SW 1271 (cell line): ENCODE measurements around the gene HBM.
"Not testable (repeated sequence)": the region's sequence is repeated elsewhere in the genome, so short reads cannot be mapped to it uniquely, and the experiment has no call there.

ENCODE experiments used
- DNase-seq, 2 experiments: peaks; one replicate each; lab custom pipeline; 2025; lab: John Stamatoyannopoulos, UW

Gene HBM

DNA sequence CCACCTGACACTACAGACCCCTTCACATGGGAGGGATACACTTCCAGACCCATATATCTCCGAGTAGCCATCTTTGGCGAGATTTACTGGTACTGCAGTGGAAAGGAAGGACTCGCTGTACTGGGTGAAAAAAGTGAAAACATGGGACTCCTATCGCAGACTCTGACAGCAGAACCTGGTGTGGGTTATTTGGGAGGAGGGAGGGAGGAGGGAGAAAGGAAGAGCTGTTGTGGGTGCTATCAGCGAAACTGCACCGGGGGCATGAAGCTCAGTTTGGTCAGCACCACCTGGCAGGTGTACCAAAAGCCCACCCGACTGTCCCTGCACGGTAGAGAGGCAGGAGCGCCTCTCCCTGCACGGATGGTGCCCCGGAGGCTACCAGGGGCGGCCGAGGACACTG lies 19.4 kb downstream of the HBM start:
- no peak for DNase-seq

DNA sequence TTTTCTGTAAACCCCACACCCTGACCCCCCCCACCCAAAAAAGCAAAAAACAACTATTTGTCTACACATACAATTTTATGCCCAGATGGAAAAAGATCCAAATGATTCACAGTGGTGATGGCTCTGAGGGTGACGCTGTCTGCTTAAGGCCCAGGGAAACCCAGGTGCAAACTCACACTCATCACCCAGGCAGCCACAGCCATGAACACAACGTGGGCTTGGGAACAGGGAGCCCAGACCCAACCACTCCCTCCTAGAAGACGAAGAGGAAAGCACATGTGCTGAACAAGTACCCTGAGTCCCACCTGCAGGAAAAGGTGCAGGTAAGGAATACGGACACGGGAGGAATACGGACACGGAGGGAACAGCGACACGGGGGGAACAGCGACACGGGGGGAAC lies 19.9 kb downstream of the HBM start:
- DNase-seq, result no peak

DNA sequence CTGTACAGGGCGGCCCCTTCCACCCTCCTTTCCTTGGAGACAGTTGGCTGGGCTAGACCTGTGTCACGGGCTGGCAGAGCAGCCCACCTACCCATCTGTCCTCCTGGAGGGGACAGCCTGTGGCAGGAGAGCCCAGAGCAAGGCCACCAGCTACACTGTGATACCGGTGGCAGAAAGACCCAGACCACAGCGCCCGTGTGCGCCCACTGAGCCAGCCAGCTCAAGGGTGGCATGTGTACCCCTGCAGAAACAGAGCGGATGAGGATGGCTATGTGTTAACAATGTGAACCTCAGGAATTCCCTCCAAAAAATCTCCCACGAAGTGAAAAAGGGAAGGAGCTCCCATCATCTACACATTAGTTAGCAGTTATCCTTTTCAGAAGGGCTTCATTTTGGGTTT lies 21.6 kb downstream of the HBM start:
- no peak for DNase-seq

GRCh38 chr16:188674-189073 lies 22.9 kb downstream of the HBM start:
- DNase-seq, result no peak

GRCh38 chr16:189604-190186 lies 23.9 kb downstream of the HBM start:
- DNase-seq, result no peak

GRCh38 chr16:191831-192230 lies 26.1 kb downstream of the HBM start:
- no peak for DNase-seq

DNA sequence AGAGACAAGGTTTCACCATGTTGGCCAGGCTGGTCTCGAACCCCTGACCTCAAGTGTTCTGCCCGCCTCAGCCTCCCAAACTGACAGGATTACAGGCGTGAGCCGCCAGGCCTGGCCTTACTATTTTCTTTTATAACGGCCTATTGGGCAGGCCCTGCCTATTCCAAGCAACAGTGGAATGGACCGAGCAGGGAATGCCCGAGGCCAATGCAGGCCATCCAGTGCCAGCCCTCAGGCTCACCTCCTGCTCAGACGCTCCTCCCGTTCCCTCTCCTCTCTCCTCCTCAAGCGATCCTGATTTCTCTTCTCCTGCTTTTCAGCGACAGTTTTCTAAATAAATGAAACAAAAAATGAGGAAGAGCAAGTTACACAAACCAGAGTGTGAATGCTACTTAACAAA lies 26.9 kb downstream of the HBM start:
- no peak for DNase-seq

DNA sequence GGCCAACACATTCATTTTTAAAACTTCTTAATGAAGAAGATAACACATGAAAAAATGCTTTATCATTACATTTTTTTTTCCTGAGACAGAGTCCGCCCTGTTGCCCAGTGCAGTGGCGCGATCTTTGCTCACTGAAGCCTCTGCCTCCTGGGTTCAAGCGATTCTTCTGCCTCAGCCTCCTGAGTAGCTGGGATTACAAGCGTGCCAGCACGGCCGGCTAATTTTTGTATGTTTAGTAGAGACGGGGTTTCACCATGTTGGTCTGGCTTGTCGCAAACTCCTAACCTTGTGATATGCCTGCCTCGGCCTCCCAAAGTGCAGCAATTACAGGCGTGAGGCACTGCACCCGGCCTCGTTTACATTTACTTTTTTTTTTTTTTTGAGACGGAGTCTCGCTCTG lies 27.7 kb downstream of the HBM start:
- no peak for DNase-seq

DNA sequence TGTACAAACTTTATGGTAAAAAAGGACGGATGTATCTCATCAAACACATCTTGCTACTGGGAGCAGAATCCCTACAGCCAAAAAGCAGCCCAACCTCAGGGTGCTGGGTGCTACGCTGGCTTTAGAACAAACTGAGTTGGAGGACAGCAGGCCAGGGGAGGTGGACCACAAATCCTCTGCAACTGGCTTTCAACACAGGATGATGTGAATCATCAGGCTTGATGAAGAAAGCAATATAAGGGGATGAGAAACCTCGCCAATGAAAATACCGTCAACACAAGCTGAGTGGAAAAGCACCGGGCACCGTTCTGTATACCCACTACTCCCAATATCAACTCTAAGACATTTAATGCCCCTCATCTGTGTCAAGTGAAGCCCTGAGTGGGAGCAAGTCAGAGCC lies 28.7 kb downstream of the HBM start:
- DNase-seq, result no peak

GRCh38 chr16:200388-200787 lies 34.6 kb downstream of the HBM start:
- DNase-seq, result no peak

DNA sequence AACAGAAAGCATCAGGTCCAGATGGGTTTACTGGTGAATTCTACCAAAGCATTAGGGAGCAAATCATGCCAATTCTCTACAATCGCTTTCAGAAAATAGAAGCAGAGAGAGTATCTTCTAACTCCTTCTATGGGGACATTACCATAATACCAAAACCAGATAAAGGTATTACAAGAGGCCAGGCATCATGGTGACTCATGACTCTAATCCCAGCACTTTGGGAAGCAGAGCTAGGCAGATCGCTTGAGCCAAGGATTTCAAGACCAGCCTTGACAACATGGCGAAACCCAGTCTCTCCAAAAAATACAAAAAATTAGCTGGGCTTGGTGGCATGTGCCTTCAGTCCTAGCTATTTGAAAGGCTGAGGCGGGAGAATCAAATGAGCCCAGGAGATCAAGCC lies 37.5 kb downstream of the HBM start:
- no peak for DNase-seq

- not testable (repeated sequence) for DNase-seq
These were observed 38.3 kb downstream of the HBM start for GRCh38 chr16:204046-204445.

DNA sequence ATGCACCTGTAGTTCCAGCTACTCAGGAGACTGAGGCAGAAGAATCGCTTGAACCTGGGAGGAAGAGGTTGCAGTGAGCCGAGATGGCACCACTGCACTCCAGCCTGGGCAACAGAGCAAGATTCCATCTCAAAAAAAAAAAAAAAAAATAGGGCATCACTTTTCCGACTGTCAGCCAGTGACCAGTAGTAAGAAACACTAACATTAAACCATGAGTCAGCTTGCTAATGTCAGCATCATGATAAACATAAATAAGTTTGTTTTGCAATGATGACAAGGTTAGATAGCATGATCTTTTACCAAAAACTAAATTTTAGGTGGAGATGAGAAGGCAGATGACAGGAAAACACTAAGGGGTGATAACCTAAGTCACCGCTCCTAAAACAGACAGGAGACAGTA lies 43.6 kb downstream of the HBM start:
- not testable (repeated sequence) for DNase-seq

DNA sequence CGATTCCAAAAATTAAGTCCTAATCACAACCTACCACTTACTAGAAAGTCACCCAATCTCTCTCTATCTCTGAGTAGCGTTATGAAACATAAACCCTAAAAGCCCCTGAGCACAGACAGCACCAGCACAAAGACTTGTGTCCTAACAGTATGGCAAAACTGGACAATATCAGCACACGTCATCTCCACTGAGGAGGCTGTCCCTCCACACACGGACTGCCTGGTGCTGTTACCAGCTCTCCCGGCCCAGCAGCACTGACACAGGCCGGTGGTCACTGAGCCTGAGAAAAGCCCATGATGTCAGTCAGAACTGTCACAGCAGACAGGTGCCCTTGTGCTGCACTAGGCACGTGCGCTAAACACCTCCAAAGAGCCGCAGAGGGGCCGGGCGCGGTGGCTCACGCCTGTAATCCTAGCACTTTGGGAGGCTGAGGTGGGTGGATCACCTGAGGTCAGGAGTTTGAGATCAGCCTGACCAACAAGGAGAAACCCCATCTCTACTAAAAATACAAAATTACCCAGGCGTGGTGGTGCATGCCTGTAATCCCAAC lies 45.9 kb downstream of the HBM start:
- not testable (repeated sequence) for DNase-seq

DNA sequence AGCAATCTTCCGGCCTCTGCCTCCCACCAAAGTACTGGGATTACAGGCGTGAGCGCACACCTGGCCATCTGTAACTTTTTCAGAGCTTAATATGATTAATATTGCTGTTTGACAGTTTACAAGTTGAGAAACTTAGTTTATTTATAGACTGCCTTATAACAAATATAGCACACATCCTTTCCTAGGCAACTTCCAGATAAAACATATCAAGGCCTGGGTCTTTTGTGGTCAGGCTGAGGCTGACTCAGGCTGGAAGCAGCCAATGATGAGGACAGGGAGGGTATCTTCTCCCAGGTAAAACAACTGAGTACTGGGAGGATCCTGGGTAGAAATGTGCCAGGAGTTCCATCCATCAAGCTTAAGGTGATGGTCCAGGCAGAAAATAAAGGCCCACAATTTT lies 47.2 kb downstream of the HBM start:
- DNase-seq, result no peak
